Muscle of arm (tissue), 12 donors: ENCODE measurements around the gene CREBBP. TPM values are rescaled to one million over a fixed set of nuclear protein-coding genes. Genes with fewer than 3 reads are reported as not detected.

Source experiments
- DNase-seq: peaks from one replicate; pipeline ENCODE4 v3.0.0-alpha.2; 2013
- polyA plus RNA-seq, 12 donors: library from polyadenylated mRNA; unstranded; fragments of 120-200 nt; gene quantifications; one replicate each; pipeline ENCODE4 v1.2.1, GENCODE V29; 2013; ENCODE audit not compliant: insufficient read length in 12 of 12

Gene CREBBP
- polyA plus RNA-seq, 12 donors = 39.6 to 100 (median 45.4) TPM; not detected in 1

GRCh38 chr16:3882531-3882930 is 2.0 kb upstream of the CREBBP start:
- DNase-seq = no peak

GRCh38 chr16:3881499-3881990 is 1.0 kb upstream of the CREBBP start:
- no peak for DNase-seq

GRCh38 chr16:3879887-3880564 is 487 bp downstream of the CREBBP start:
- peak; percentile 73 for DNase-seq

- DNase-seq = no peak
Observed at GRCh38 chr16:3879258-3879886, 1.1 kb downstream of the CREBBP start.

GRCh38 chr16:3878610-3879009 is 1.9 kb downstream of the CREBBP start:
- DNase-seq = no peak

GRCh38 chr16:3876695-3877094 is 3.8 kb downstream of the CREBBP start:
- no peak for DNase-seq

- no peak for DNase-seq
Observed at GRCh38 chr16:3876160-3876559, 4.4 kb downstream of the CREBBP start.

- no peak for DNase-seq
Observed at GRCh38 chr16:3874794-3875692, 5.5 kb downstream of the CREBBP start.

- no peak for DNase-seq
Observed at GRCh38 chr16:3874242-3874641, 6.3 kb downstream of the CREBBP start.

GRCh38 chr16:3873482-3874173 is 6.9 kb downstream of the CREBBP start:
- DNase-seq = no peak

- DNase-seq = no peak
Observed at GRCh38 chr16:3872216-3872895, 8.2 kb downstream of the CREBBP start.

GRCh38 chr16:3868967-3869366 is 11.5 kb downstream of the CREBBP start:
- no peak for DNase-seq

GRCh38 chr16:3868556-3868955 is 12.0 kb downstream of the CREBBP start:
- DNase-seq = no peak

- DNase-seq = no peak
Observed at GRCh38 chr16:3866703-3867431, 13.6 kb downstream of the CREBBP start.

- DNase-seq = no peak
Observed at GRCh38 chr16:3865241-3865640, 15.3 kb downstream of the CREBBP start.

- no peak for DNase-seq
Observed at GRCh38 chr16:3864562-3864961, 16.0 kb downstream of the CREBBP start.

- DNase-seq = no peak
Observed at GRCh38 chr16:3863587-3863986, 16.9 kb downstream of the CREBBP start.

- DNase-seq = no peak
Observed at GRCh38 chr16:3861808-3862451, 18.6 kb downstream of the CREBBP start.

- no peak for DNase-seq
Observed at GRCh38 chr16:3859889-3860288, 20.6 kb downstream of the CREBBP start.

GRCh38 chr16:3858801-3859200 is 21.7 kb downstream of the CREBBP start:
- no peak for DNase-seq
